GM21515 (cell line): Measurements from ENCODE around the gene PPP1R14C.

Experiments used
- ATAC-seq: cut with Tn5 transposase; IDR thresholded peaks from one replicate; pipeline ENCODE4 v1.9.1; 2021; ENCODE audit not compliant: unreplicated experiment

Gene PPP1R14C

DNA sequence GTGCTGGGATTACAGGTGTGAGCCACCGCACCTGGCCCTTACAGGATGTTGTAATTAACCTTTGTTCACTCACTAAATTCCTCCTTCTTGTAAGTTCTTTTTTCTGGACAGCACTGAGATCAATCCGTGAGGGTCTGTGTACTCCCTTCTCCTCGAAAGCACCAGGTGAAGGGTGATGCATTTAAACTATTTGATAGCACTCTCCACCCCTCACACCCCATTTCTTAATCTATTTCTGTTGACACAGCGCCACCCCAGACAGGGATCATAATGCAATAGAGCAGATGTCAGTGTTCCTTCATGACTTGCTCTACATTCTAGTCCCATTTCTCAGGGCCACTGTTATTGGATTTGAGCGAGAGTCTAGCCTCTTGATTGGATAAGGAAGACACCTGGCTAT is 46.3 kb downstream of the PPP1R14C start:
- ATAC-seq = no peak

GRCh38 chr6:150191809-150192208 is 49.0 kb downstream of the PPP1R14C start:
- no peak for ATAC-seq

DNA sequence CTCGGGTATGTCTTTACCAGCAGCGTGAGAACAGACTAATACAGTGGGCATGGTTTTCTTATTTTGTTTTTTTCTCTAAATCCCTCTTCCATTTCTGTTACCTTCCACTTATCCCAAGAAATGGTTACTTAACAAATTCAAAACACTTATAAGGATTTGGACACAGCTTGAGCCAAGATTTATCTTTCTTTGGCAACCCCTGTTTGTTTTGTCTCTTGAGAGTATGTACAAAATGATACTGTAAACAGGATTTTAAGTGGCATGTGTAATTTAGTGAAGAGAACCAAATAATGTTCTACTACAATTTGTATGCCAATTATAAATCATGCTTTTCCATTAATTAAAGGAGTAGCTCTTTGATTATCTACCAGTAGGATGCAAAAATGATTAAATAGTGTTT is 51.4 kb downstream of the PPP1R14C start:
- ATAC-seq = no peak

DNA sequence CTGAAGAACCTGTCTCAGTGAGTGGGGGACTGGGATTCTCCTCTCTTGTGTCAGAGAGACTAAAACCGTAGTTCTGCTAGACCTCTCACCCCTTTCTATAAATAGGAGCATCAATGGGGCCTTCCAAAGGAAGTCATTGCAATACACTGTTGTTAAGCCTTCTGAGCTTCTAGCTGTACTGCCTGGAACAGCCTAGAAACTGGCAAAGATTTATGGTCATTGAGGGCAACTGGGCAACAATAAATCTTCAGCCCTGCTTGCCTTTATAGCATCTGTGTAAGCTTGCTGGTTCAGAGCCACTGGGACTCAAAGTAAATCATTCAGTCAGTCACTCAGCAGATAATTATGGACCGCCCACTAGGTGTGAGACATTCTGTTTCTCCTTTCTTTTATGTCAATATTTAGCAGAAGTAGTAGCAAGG is 53.2 kb downstream of the PPP1R14C start:
- ATAC-seq = no peak

DNA sequence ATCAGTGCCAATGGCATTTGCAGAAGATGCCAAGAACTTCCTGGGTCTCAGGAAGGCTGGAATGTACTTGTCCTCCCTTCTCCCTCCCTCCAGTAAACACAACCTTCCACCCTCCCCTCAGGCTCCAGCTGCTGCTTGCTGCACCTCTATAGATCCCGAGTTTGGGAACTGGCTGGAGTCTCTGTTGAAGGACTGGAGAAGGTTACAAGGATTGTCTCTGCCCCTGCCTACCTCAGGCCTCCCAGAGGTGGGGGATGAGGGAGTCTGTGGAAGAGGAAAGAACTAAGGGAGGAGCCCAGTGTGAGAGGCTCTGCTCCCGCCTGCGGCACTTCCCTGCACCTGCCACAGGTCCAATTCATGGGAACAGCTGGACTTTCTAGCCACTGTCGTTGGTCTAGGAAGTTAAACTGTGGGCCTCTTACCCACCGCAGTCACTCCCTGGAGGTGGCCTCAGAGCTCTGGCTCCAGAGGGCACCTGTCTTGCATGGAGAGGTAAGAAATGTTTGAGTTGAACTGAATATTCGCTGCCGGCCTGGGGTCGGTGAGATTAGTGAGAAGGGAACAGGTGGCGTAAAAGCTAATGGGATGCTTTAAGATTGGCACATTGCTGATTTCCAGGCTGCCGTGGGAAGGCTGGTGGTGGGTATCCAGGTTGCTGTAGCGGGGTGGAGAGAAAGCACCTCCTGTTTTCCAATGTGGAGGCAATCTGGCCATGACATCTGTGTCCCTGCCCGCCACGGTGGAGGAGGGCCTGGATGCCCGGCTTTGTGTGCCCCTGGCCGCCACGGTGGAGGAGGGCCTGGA is 54.3 kb downstream of the PPP1R14C start:
- ATAC-seq = no peak

- ATAC-seq = no peak
Observed at GRCh38 chr6:150198532-150198931, 55.7 kb downstream of the PPP1R14C start.

- ATAC-seq = no peak
Observed at GRCh38 chr6:150199241-150199640, 56.4 kb downstream of the PPP1R14C start.

DNA sequence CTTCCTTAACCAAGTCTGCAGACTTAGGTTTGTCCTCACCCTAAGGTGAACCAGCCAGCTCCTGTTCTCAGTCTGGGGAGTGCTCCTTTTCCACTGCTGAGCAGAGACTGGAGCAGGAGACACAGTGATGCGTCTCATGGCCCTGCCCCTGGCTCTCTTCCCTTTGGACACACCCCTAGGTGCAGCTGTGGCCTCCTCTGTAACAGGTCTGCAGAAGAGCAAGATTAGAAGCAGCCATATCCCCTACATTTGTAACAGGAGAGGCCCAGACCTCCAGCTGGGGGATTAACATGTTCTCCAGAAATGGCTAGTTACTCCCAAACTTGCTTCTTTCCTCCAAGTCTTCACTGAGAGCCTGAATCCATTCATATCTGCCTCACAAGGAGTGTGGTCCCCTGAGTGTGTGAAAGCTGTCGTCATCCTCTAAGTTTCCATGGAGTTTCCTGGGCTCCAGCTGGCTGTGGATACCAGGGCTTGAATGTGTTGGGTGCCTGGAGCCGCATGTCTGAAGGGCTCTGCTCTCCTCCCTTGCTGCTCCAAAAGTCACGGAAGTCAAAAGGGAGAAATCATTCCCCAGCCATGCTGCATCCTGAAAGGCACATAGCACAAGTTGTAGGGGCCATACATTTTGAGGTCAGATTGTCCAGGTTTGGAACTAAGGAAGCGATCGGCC is 57.7 kb downstream of the PPP1R14C start:
- ATAC-seq = no peak

GRCh38 chr6:150201285-150201684 is 58.4 kb downstream of the PPP1R14C start:
- ATAC-seq = no peak

DNA sequence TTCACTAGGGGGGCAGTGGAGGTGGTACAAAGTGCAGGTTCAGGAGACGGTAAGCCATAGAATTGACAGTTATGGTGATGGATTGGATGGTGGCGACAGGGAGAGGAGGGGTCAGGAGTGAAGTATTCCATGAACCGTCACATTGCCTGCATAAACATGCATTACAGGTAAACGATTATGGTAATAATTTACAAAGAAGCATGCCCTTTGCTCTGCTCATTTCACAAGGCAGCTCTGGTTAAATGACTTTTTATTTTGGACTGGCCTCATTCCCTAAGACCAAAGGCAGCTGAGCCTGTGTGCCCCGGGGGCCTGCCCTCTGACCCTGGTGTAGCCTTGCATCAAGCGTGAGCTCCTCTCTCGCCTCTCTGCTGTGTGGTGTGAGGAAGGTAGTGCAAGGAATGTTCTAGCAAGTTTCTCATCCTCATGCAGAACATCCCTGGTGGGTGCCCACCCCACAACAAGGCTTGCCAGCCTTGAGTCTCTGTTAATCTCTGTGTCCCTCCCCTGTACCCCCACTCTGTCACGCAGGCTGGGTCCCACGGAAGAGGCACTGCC is 59.0 kb downstream of the PPP1R14C start:
- ATAC-seq = no peak

- ATAC-seq = no peak
Observed at GRCh38 chr6:150202404-150202803, 59.6 kb downstream of the PPP1R14C start.

DNA sequence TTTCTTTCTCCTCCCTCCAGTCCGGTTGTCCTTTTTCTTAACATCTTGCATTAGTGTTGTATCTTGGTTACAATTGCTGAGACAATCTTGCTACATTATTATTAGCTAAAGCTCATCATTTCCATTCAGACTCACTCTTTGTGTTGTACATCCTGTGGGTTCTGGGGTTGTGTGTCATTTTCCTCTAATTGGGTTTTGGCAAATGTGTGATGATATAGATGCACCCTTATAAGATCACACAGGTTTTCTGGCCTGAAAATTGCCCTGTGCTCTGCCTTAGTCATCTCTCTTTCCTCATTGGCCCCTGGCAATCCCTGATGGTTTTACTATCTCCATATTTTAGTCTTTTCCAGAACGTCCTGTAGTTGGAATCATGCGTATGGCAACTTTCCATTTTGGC is 60.1 kb downstream of the PPP1R14C start:
- ATAC-seq = no peak

GRCh38 chr6:150203378-150203777 is 60.5 kb downstream of the PPP1R14C start:
- no peak for ATAC-seq

DNA sequence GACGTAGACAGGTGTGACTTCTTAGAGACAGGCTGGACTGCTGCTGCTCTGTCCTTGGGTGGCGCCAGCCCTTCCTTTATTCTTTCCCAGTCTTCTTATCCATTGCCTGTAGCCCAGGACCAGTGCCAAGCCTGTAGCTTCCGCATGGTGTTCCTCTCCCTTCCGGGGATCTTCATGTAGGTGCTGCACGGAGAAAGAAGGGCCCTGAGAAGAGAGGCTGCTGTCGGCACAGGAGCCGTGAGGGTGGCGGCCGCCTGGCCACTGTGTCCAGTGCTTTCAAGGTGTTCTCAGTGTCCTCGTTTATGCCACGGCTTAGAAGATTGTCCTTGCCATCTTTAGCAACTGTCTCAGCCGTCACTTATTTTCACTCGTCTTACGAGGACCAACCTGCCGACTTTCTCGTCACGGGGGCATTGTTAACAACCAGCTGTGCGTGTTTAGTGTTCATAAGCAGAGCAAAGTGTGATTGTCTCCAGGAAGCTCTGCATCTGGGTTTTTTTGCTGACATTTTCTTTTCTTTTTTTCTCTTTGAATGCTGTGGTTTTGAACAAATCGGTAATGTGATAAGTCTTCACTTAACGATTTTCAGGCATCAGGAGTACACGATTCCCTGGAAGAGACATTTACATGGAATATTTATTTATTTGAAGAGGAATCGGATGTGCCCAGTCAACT is 61.2 kb downstream of the PPP1R14C start:
- no peak for ATAC-seq

DNA sequence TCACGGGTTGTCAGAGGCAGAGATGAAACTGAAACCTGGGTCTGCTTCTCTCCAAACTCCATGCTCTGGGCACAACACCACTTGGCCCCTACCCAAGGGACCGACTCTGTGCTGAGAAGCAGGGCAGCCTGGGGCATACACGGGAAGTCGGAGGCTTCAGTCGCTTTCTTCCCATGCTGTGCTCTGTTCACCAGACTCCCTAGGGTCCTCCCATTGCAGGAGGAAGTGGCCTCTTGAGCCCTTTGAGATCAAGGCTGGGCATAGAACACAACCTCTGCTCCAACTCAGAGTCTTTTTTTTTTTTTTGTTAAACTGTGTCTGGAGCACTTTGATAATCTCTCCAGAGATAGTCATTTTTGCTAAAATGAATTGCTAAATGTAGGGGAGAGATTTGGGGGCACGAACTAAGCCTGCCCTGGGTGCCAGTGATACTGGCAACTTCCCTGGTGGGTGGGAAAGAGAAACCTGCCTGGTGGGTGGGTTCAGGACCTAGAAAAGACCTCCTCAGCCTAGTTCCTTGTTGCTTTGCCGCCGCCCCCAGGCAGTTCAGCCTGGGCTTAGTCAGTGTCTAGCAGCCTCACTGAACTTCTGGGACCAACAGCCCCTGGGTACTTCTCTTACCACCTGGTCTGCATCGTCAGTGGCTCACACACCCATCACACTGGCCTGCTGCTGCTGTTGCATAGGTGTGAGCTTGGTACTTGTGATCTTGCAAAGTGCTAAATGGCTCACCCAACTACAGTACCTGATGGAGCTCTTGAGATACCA is 62.0 kb downstream of the PPP1R14C start:
- no peak for ATAC-seq

GRCh38 chr6:150207931-150208570 is 65.2 kb downstream of the PPP1R14C start:
- ATAC-seq = no peak

DNA sequence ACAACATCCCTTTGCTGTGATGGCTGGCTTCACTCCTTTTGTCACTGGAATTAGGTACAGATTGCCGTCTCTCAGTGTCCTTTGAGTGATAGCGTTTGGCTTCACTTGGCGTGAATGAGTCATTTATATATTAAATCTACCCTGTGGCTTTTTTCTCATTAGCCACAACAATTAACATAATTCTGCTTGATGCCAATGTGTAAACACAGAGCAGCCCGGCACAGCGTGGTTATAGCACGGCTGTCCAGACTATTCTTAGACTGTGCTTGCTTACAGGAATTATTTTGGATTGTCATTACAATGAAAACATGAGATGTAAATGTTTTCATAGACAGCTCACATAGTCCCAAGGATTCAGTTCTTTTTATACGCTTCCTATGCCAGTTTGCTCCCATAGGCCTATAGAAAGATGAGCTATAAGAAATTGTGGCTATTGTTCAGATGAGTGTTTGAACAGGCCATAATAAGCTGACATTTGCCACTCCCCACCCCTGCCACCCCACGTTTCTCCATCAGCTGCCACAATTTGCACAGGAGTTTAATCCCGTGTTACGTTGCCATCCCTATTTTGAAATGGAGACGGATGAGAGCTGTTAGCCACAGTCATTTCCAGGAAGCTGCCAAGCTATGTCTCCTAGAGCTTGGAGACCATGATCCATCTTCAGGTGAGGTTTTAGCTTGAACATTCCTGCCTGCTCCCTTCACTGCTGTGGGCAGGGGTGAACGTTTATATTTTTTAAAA is 65.9 kb downstream of the PPP1R14C start:
- ATAC-seq = no peak

GRCh38 chr6:150209415-150209814 is 66.6 kb downstream of the PPP1R14C start:
- no peak for ATAC-seq

- no peak for ATAC-seq
Observed at GRCh38 chr6:150211700-150212511, 69.1 kb downstream of the PPP1R14C start.
